ENCODE results near the gene CAPN10.

CAPN10 gene

DNA sequence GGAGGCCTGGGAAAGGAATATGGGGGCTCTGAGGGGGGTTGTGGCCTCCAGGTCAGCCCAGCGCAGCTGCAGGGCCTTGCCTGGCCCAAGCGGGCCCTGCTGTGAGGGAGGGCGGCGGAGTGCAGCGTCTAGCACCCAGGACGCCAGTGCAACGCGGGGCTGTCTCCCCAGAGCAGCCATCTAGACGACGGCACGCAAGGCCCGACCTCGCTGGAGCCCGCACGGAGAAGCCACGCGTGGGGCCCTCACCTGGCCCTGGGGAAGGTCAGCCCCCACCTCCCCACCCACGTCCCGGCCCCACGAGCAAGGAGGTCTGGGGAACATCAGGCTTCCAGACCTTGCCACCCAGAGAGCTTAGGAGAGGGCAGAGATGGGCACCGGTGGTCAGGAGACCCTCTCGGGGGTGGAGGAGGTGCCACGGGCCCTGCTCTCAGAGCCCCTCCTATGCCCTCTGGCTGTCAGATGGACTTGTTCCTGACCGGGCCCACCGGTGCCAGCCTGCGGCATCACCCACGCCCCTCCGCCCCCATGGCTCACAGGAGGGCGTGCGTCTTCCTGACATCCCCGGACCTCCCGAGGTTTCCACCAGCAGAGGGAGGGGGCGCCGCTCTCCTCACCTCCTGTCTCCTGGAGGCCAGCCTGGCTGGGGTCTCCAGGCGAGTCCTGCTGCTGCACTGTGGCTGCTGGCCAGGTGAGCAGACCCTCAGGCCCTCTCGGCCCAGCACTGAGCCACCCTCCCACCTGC lies 55.7 kb downstream of the CAPN10 start:
- DNase-seq: no peak

DNA sequence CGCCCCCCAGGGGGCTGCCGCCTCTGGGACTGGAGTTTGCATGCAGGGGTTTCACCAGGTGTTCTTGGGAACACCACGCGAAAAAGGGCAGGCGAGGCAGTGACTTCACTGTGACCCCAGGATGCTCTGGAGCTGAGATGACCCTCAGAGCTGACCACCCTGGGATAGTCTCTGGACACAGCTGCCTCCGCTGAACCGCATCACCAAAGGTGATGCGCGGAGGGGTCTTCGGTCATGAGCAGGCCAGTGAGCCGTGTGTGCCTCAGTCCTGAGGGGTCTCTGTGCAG lies 56.2 kb downstream of the CAPN10 start:
- DNase-seq: no peak

GRCh38 chr2:240643093-240643810 lies 56.7 kb downstream of the CAPN10 start:
- no peak for DNase-seq

DNA sequence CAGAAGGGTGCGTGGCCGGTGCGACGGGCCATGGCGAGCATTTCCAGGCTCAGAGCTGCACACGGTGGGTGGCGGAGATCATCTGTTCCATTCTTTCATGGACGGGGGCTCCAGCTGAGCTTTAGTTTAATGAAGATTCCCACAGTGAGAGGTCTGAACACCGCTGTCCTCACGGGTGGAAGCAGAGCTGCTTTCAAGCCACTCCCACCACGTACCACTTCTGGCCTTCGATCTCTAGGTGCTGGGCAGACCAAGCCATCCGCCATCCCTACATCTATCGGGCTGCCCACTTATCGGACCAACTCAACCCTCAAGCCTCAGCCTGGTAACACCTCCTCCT lies 57.2 kb downstream of the CAPN10 start:
- DNase-seq: no peak

- DNase-seq: no peak
Measured at GRCh38 chr2:240644171-240644651, 57.7 kb downstream of the CAPN10 start.

GRCh38 chr2:240644859-240645301 lies 58.3 kb downstream of the CAPN10 start:
- no peak for DNase-seq

GRCh38 chr2:240645346-240645745 lies 58.8 kb downstream of the CAPN10 start:
- DNase-seq: no peak

- DNase-seq: no peak
Measured at GRCh38 chr2:240645801-240646175, 59.3 kb downstream of the CAPN10 start.

DNA sequence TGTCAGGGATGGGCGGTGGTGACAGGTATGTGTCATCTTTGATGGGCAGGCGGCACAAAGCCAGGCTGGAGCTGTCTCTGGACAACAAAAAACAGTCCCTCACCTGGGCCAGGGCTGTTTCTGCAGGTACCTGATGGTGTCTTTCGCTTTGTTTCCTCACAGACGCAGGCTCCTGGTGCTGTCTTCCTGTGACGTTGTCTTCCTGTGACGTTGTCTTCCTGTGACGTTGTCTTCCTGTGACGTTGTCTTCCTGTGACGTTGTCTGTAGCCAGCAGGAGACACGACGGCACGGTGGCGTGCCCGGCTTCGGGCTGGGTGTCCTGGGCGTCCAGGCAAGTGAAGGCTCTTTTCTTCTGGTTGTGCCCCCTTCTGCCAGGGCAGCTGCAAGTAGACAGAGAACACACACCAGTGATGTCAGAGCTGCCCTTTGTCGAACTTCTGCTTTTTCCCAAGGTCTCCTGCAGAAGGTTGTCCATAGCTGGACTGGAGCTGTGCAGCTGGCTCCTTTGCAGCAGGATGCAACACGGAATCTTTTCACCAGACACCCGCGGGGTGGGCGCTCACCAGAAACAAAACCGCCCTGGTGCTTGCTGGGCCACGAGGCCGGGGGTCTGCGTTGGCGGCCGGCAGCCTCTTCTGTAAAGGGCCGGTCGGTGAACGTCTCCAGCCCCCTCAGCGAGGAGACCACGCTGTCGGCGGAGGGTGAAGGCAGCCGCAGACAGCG lies 59.8 kb downstream of the CAPN10 start:
- DNase-seq: no peak

DNA sequence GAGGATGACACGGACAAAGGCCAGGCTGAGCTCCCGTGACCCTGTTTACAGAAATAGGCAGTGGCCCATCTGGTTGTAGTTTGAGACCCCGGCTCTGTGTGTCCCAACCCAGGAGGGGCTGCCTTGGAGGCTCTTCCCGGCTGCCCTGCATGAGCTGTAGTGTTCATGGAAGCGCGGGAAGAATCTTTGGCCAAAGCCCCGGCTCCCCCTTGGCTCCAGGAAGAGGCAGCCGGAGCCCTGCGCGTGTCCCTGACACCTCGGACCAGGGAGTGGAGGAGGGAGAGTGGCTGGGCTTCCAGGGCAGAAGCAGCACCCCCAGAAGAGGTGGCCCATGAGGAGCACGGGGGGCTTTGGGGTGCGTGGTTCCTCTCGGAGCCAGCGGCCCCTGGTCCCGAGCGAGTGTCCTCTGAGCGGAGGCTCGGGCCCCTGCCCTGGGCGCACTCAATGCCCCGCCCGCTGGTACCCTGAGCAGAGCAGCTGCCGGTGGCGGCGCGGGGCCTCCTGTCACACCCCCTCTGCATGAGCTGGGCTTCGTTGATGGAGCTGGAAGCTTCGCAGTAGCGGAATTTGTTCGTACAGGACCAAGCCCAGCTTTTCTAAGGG lies 60.5 kb downstream of the CAPN10 start:
- DNase-seq: no peak

DNA sequence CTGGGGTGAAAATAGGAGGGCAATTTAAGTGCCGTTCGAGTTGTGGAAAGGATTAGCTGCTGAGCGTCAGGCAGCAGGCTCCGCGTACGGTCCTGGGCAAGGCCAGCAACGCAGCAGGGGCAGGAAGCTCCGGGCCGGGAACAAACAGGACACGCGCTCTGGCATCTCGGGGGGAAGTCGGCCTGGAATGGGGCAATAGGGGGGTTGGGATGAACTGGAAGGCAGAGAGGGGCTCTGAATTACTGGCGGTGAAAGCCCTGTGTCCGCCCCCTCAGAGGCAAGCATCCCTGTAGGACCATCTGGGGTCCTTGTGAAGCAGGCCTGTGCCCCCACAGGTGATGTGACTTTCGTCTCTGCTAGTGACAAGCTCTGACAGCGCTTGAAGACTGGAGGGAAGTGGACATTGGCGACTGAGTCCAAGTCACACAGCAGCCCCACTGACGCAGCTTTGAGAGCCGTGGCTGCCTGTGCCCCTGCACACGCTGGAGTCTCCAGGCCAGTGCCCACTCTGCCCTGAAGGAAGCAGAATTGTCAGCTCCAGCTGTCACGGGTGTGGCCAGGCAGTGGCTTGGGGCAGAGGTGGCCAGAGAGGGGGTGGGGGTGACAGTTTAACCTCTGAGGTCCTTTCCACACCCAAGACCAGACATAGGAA lies 61.1 kb downstream of the CAPN10 start:
- no peak for DNase-seq

DNA sequence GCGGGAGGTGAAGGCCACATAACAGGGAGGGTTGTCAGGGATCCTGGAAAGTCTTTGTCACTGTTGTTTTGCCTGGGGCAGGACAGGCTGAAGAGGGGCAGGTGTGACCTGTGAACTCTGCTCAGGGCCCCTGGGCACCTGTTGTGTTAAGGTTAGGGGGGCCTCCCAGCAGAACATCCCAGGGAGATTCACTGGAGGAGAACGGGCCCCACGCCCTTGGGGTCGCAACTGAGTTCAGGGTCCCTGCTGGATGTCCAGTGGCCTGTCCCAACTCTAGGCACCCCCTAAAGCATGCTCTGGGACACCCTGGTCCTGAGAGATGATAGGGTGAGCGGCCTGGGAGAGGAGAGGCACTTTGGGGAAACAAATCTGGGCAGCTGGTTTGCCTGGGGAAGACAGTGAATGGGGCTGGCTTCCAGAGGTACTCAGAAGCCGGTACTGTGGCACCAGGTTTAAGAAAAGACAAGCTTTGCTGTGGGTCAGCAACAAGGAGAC lies 61.7 kb downstream of the CAPN10 start:
- no peak for DNase-seq
